ENCODE data around the gene GARS1.
"Not testable (repeated sequence)": the region's sequence is repeated elsewhere in the genome, so short reads cannot be mapped to it uniquely, and the experiment has no call there.

Gene GARS1

GRCh38 chr7:30572212-30572841 is 22.4 kb upstream of the GARS1 start:
- no peak overlapping the region for H3K4me3 ChIP-seq (ENCODE audit: low read depth, low read length)
- TF ChIP-seq CTCF (IDR thresholded peaks at IDR 0.05; ENCODE audit: borderline replicate concordance, insufficient read depth, low read depth, low read length): no peak

- no peak overlapping the region for H3K4me3 ChIP-seq (ENCODE audit: low read depth, low read length)
- TF ChIP-seq CTCF (IDR thresholded peaks at IDR 0.05; ENCODE audit: borderline replicate concordance, insufficient read depth, low read depth, low read length): no peak
Observed at GRCh38 chr7:30575910-30576309, 18.8 kb upstream of the GARS1 start.

GRCh38 chr7:30583181-30583580 is 11.5 kb upstream of the GARS1 start:
- H3K4me3 ChIP-seq (ENCODE audit: low read depth, low read length): no peak overlapping the region
- no peak for TF ChIP-seq CTCF (IDR thresholded peaks at IDR 0.05; ENCODE audit: borderline replicate concordance, insufficient read depth, low read depth, low read length)

GRCh38 chr7:30584415-30584814 is 10.3 kb upstream of the GARS1 start:
- H3K4me3 ChIP-seq (ENCODE audit: low read depth, low read length): no peak overlapping the region
- TF ChIP-seq CTCF (IDR thresholded peaks at IDR 0.05; ENCODE audit: borderline replicate concordance, insufficient read depth, low read depth, low read length): no peak

- no peak overlapping the region for H3K4me3 ChIP-seq (ENCODE audit: low read depth, low read length)
- TF ChIP-seq CTCF (IDR thresholded peaks at IDR 0.05; ENCODE audit: borderline replicate concordance, insufficient read depth, low read depth, low read length): no peak
Observed at GRCh38 chr7:30584965-30585364, 9.7 kb upstream of the GARS1 start.

- TF ChIP-seq CTCF (IDR thresholded peaks at IDR 0.05; ENCODE audit: borderline replicate concordance, insufficient read depth, low read depth, low read length): no peak
- H3K4me3 ChIP-seq (ENCODE audit: low read depth, low read length): no peak overlapping the region
Observed at GRCh38 chr7:30585675-30586074, 9.0 kb upstream of the GARS1 start.

- H3K4me3 ChIP-seq (ENCODE audit: low read depth, low read length): not testable (repeated sequence)
Observed at GRCh38 chr7:30587547-30587946, 7.1 kb upstream of the GARS1 start.

GRCh38 chr7:30589111-30589510 is 5.6 kb upstream of the GARS1 start:
- TF ChIP-seq CTCF (IDR thresholded peaks at IDR 0.05; ENCODE audit: borderline replicate concordance, insufficient read depth, low read depth, low read length): no peak
- H3K4me3 ChIP-seq (ENCODE audit: low read depth, low read length): no peak overlapping the region

Measured in GM12875 (cell line).